Dermis lymphatic vessel endothelial cell (primary cell): ENCODE data around the gene GLIS2. TPM values are rescaled to one million over a fixed set of nuclear protein-coding genes. Genes with fewer than 3 reads are reported as not detected.

ENCODE experiments used
- total RNA-seq: library from RNA; depleted of rRNA; stranded (reverse); fragments of >200 nt; gene quantifications from 2 replicates; pipeline ENCODE4 v1.2.1, GENCODE V29; 2014

GLIS2 gene
- 0.43 and 0.54 TPM in 2 replicates for total RNA-seq

DNA sequence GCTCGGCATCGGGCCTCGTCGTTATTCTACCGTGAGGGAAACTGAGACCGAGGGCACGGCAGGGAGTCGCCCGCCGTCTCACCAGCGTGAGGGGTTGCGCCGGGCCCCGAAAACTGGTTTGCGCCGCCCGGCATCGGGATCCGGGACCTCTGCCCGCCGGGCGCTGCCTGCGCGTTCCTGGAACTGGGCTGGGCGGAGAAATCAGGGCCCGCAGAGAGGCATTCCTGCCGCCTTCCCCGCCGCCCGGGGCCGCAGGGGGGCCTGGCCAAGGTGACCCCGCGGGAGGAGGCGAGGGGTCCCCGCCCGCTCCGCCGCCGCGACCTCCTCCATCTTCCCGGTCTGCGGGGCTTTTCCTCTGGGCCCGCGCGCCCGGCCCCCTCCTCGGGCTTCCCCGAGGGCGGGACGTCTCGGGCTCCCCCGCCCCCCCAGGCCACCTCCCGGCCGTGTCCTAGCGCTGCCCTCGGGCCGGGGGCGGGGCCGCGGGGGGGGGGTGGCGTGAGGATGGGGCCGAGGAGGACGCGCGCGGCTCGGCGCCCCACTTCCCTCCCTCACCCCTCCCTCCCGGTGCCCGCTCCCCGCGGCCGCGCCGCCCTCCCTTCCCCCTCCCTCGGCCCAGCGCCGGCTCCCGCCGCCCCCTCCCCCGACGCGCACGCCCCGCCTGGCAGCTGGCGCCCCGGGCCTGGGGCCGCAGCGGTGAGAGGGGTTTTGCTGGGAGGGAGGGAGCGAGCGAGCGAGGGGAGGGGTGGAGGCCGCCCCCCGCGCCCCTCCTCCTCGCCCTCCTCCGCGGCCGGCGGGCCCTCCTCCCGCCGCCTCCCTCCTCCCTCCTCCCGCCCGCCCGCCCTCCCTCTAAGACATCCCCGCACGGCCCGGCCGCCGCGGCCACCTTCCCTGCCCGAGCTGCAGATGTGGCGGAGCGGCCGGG lies at the start of gene GLIS2:
GLIS2 (plus strand) TSS at position 882 of the 922 bp plus-strand sequence. CDS start 16,214 bp downstream, outside the sequence.

DNA sequence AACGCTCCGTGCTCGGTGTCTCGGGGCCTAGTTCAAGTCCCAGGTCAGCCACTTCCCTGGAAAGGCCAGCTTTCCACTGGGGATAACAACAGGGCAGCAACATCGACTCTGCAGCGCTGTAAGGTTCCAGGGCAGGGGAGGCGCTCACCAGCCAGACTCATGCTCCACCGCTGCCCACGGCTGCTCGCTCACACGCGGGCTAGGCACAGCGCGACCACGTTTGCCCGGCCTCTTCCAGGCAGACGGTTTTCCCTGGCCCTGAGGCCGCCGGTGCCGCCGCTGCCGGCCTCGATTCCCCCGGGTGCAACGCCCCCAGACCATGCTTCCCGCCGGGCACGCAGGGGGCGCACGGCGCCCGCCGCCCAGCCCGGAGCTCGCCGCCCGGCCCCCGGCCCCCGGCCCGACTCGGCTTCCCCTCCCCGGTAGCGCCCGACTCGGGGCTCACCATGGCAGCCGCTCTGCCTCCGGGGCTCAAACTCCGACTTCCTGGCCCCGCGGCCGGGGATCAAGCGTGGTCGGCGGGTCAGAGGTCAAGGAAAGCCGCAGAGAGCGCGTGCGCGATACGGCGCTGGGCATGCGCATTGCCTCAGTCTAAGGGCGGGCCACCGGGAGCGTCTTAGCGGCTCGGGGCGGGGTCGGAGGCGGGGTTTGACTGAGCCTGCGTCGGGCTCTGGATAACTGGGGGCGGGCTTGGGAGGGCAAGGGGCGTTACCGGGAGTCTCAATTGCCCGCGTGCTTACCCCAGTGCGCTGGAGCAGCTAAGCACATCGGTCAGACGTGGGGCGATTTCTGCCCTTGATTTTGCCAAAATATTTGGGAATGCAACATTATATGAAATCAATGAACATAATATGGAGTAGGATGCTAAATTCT lies 35.2 kb downstream of the GLIS2 start, which contains the start of gene PAM16:
PAM16 (minus strand) TSS at position 535 of the 873 bp plus-strand sequence; CDS start at position 448, 87 bp downstream.

DNA sequence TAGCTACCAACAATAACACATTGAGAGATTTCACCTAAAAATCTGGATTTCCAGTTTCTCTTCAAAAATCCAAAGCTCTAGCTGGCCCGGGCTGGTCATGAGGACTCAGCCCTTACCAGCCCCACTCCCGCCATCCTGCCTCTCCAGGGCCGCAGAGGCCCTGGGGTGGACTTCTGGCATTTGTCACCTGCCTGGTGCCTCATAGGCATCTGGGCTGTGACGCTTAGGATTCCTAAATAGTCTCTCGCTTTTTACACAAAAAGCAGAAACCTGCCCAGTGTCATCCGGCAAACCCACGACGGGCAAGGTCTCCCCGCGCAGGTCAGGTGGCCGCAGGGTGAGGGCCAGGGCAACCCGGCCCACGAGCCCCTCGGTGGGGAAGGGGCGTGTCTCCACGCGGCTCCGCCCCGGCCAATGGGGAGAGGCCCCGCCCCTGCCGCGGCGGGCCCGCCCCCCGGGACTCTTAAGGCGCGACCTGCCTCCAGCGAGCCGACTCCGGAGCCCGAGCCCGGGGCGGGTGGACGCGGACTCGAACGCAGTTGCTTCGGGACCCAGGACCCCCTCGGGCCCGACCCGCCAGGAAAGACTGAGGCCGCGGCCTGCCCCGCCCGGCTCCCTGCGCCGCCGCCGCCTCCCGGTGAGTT lies 55.6 kb downstream of the GLIS2 start, which contains the start of gene VASN:
VASN (plus strand) TSS at position 492 of the 644 bp plus-strand sequence. CDS start 9,030 bp downstream, outside the sequence.

Other genes with a start within 250 kb of the GLIS2 start
- 7.6 and 14.4 TPM in 2 replicates for gene ADCY9, start 199.6 kb upstream of the GLIS2 start, total RNA-seq
- 0.09 and 0.11 TPM in 2 replicates for gene SRL, start 74.0 kb upstream of the GLIS2 start, total RNA-seq
- 3.4 and 4.8 TPM in 2 replicates for gene TFAP4, start 43.0 kb upstream of the GLIS2 start, total RNA-seq
- 15.0 and 16.4 TPM in 2 replicates for gene PAM16, start 35.3 kb downstream of the GLIS2 start, total RNA-seq
- gene VASN, start 55.8 kb downstream of the GLIS2 start, total RNA-seq = 0.95 and 1.1 TPM in 2 replicates
- gene CORO7, start 100.5 kb downstream of the GLIS2 start, total RNA-seq = 24.9 and 31.2 TPM in 2 replicates
- gene DNAJA3, start 109.8 kb downstream of the GLIS2 start, total RNA-seq = 25.2 and 41.9 TPM in 2 replicates
- gene NMRAL1, start 158.6 kb downstream of the GLIS2 start, total RNA-seq = 46.1 and 52.2 TPM in 2 replicates
- gene HMOX2, start 160.3 kb downstream of the GLIS2 start, total RNA-seq = 100 and 114 TPM in 2 replicates
- 3.2 and 3.9 TPM in 2 replicates for gene CDIP1, start 222.7 kb downstream of the GLIS2 start, total RNA-seq
- under 0.01 TPM in 1 of 2 replicates, not detected in the other for gene C16orf96, start 240.3 kb downstream of the GLIS2 start, total RNA-seq